Neural cell (in vitro differentiated cells): ENCODE measurements around the gene ISG15.

Experiments
- CTCF ChIP-seq: fragments of 450-650 bp; IDR thresholded peaks from 2 replicates; pipeline ENCODE4 v1.5.1; 2014; ENCODE audit warnings: antibody characterized with exemption, mild to moderate bottlenecking, moderate library complexity; ENCODE audit not compliant: poor library complexity, severe bottlenecking
- POLR2AphosphoS5 ChIP-seq: IDR thresholded peaks from 2 replicates; pipeline ENCODE4 v1.6.1; 2012
- RAD21 ChIP-seq: fragments of 450-650 bp; conservative IDR thresholded peaks from 2 replicates; pipeline ENCODE4 v1.6.1; 2014; ENCODE audit warnings: antibody characterized with exemption, mild to moderate bottlenecking, moderate library complexity

DNA sequence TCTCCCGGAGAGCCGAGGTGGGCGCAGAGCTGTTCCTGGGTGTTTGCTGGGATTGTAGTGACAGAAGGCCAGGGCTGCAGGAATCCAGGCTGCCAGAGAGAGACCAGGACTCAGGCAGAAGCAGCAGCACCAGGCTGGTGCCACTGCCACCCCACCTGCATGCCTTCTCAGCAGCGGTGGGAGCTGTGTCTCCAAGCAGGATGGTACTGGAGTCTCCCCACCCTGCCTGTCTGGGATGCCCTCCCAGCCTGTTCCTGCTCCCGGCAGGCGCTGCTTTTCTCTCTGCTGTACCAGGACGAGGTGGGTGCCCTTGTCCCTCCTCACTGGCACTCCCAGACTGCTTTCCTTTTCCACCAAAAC lies 8.9 kb upstream of the ISG15 start:
- TF ChIP-seq CTCF (no peak), POLR2AphosphoS5 (no peak), RAD21 (no peak)
